ENCODE data around the gene HMX3.

Gene HMX3

DNA sequence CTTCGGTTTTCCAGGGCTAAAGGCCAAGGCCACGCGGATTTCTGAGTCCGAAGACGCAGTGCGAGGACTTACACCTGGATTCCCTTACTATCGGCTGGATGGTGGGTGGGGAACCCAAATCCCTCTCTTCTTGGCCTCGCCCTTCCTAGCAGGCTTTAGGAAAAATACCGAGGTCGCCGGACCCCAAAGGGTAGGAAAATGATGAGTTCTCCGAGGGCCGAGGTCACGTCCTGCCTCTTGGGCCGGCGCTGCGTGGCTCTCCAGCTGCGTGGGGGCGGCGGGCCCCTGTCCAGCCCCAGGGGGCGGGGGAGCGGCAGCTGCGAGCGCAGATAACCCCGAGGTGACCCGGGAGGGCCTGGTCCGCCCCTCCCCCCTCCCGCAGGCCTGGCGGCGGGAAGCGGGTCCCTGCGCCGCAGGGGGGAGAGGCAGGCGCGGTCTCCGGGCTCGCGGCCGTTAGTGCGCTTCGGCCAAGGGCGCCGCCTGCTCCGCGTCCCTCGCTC lies 805 bp upstream of the HMX3 start:
- no peak for DNase-seq

DNA sequence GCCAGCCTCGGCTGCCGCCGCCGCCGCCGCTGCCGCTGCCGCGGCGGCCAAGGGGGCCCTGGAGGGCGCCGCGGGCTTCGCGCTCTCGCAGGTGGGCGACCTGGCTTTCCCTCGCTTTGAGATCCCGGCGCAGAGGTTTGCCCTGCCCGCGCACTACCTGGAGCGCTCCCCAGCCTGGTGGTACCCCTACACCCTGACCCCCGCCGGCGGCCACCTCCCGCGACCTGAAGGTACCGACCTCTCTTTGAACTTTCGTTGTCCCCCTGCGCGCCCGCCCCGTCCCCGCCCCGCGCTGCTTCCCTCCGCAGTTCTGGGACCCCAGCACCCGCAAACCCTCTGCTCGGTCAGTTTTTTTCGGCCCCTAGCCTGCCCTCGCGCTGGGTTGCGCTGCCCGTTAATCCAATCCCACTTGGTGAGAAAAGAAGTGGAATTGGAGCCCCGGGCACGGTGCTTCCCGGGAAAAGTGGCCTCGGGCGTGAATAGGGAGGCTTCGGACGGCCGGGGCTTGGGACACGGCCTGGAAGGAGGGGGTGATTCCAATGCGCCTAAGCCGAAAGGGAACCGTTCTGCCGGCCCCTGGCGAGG lies 543 bp downstream of the HMX3 start:
- no peak for DNase-seq

DNA sequence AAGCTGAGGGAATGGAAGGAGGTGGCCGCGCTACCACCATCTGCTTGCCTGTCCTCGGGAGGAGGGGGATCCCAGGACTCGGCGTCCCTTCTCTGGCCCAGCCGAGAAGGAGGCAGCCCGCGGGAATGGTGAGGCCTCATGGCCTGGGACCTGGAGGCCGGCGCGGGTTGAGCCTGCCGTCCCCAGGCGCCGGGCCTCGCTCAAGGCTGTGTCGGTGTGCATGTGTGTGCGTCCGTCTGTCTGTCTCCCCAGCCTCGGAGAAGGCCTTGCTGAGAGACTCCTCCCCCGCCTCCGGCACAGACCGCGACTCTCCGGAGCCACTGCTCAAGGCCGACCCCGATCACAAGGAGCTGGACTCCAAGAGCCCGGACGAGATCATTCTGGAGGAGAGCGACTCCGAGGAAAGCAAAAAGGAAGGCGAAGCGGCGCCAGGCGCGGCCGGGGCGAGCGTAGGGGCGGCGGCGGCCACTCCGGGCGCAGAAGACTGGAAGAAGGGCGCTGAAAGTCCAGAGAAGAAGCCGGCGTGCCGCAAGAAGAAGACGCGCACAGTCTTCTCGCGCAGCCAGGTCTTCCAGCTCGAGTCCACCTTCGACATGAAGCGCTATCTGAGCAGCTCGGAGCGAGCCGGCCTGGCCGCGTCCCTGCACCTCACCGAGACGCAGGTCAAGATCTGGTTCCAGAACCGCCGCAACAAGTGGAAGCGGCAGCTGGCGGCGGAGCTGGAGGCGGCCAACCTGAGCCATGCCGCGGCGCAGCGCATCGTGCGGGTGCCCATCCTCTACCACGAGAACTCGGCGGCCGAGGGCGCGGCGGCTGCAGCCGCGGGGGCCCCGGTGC lies 1.3 kb downstream of the HMX3 start:
- DNase-seq, result no peak

DNA sequence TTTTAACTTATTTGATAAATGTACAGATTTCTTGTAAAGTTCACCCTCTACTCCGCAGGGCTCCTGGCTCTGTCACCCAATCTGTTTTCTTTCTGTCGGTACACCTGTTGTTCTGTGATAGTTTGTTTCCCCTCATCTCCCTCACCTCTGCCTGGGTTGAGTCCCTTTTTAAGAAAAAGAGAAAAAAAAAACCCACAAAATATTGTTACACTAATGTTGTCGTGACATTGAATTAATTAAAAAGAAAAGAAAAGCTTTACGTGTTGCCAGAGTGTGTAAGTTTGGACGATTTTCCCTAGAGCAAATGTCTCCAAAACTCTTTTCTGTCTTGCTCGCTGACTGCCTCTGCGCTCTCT lies 3.4 kb downstream of the HMX3 start:
- no peak for DNase-seq

DNA sequence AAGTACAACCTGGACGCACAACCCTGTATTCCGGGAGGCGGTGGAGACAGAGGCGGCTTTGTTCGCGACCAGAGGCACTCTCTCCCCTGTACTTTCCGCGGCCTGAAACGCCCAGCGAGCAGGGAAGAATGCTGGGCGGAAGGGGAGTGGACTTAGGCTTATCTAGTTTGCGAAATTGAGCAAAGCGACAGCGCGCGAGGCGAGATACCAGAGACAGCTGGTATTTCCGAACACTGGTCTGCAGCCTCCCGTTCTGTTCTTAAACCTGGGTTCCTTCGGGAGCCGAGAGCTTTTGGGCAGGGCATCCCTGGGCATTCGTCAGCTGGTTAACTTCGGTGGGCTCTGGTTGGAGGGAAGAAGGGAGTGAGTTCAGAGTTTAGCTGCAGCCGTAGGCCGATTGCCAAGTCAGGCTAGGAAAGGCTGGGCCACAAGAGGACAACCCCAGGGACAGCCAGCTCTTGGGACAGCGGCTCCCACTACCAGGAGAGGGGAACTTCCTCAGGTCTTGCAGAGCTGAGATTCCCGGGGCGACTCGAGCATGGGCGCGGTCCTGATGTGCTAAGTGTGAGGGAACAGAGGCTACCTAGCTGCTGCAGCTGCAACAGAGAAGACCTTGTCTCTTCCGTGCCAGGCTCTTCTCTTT lies 3.9 kb downstream of the HMX3 start:
- DNase-seq, result no peak

DNA sequence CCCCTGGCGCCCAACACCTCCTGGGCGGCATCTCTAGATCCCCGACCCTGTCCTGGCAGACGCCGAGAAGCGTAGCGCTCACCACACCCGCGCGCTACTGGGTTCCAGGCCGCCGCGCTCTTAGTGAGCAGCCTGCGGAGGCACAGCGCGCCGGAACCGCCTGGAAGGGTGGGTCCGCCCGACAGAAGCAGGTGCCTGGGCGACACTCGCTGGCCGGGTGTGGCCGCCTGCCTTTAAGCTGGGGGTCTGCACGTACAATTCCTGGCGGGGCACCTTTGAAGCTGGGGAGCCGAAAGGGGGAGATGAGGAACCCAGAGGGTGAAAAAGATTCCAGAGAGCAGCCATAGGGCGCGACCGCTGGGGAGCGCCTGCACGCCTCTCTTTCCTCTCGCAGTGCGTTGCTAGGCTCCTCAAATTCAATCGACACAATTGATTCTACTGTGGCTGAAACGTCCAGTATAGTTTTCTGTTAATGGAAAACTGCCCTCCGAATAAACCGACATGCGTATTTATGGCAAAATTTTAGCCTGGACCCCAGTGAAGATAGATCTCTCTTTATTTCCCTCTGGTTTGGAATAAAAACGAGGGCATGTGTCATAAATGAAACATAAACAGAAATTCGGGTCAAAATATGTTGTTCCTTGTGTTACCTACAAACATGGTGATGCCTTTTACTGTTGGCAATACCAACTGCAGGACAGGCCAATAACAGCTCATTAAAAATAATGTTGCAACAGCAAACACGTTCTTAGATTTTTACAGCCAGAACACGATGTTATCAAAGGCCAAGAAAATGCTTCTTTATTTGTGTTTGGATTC lies 4.6 kb downstream of the HMX3 start:
- DNase-seq, result no peak

DNA sequence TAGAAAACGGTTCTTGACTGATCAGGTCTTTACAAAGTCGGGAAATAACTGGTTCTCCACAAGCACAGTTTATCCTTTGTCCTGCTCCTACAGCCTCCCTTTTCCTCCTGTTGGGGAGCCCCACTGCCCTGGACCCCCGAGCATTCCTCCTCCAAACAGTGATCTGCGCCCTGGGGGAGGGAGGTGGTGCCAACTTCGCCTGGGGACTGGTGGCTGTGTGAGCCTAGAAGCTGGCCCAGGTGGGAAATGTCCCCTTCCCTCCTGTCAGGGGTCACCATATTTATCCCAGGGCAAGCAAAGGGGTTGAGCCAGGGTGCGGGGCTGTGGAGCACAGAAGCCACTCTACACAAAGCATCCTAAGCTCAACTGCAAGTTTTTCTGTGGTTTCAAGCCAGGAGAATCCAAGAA lies 5.2 kb downstream of the HMX3 start:
- DNase-seq, result no peak

DNA sequence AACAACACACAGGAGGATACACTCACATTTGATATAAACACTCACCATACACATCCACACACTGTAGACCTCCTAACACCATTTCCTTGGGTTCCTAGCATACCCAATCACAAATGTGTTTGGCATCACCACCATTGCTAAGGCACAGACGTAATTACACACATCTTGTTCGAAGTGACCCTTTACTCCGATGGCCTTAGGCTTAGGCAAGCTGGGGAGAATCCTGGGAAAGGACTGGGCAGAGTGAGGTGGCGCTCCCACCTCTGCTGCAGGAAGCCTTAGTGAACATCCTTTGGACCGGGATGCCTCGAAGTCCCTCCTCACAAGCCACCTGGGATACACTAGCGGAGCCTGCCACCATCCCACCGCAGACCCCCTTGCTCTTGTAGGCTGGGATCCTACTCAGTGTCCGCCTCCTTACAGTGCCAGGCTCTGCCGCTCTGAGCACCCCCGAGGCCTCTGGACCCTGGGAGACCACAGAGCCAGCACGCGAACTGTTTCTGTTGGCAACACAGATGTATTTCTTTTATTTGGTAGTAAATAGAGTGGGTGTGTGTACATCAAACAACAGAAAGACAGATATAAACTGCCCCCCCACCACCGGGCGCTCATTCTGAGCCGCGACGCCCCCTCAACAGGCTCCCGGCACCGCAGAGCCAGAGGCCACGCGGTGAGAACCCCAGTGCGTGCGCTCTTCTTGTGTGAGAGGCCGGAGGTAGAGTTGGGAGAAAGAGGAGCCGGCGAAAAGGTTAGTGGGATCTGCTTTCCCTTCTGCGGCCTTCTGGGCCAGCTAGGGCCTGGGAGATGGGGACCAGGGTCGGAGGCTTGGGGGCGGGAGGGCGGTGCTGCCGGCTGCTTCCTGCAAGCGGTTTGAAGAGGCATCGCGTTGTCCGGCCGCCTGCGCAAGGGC lies 6.3 kb downstream of the HMX3 start:
- no peak for DNase-seq

DNA sequence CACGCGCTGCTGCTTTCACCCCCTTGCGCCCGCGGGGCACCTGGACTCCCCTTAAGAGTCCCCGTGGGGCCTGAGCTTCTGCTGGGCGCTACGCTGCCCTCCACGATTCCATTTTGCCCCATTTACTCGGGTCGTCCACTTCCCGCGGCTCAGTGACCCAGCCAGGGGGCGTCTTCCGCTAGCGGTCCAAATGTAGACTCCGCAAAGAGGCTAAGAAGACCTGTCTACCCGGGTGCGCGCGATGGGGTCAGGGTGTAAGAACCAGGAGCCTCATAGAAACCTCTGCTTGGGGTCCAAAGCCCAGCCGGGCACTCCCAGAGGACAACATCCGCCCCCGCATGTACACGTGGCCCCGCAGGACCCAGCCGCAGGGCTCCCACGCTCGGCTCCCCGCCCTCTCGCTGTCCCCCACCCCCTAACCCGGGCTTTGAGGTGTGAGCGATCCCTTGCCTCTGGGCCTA lies 7.0 kb downstream of the HMX3 start:
- DNase-seq, result no peak

DNA sequence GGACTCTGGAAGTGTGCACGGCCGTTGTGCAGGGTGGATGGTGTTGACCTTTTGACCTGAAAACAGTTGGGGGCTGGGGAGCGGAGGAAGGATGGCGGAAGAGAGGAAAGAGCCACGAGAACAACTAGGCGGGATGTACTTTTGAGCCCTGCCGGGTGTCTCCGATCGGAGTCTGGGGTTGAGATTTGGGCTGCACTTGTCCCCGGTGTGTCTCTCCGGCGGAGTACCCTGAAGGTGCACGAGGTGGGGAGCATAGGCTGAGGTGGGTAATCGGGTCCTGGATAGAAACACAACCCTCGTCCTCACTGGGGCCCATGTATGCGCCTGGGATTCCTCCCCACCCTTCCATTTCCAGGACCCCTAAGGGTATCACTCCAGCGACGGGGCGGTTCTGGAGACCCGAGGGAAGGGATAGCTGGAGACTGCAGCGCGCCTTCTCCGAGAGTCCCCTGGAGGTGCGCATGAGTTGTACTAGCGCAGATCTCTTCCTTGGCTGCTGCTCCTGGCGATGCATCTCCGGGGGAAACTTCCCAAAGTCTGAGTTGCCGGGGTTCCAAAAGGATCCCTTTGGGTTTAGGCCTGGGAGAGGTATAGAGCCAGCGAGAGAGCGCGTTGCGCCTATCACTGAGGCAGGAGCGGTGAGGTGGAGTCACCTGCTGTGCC lies 7.5 kb downstream of the HMX3 start:
- no peak for DNase-seq

DNA sequence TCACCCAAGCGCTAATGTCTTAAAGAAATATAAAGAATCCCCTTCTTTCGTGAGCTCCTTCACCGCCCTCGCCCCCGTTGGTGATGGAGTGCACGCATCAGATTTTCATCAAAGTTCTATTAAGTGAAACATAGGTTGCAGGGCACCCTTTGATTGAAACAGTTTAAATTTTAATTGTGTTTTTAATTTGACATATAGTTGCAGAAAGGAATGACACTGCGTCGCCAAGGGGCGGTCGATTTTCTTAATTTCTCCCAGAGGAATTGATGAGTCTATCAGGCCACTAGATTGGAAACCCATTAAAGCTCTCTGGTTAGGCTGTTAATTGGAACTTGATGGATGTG lies 8.0 kb downstream of the HMX3 start:
- DNase-seq, result no peak

DNA sequence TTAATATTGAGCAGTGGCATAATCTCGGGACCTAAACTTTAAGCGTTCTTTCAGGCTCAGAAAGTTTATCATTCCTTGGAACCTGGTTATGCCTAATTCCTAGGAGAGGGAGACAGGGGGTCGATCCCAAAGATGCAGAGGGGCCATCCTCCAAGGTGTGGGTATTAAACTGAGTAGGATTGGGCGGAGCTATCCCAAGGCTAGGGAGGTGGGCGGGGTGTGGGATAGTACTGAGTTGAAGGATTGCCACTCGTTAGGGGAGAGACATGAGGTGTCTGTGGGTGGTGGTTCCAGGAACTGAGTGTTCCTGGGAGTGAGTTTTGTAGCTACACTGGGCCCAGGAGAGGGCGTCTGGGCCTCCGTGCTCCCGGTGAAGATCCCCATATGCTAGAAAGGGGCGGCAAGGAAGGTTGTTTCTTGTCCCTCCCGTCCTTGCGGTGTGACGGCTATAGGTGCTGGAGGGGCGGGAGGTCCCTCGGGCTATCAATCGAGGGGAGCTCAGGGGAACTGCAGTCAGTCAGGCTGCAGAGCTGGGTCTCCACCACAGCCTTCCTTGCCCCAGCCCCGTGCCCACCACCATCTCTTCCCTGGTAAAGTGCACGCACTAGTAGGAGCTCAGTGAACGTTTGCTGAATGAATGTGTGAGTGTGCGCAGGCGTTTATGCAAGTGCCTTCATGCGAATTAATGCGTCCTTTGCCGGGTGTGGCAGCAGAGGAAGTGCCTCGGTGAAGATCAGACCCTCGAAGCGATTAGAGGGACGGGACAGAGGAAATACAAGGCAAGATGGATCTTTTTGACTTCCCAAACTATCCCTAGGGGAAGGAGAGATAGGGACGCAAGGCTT lies 9.1 kb downstream of the HMX3 start:
- no peak for DNase-seq

DNA sequence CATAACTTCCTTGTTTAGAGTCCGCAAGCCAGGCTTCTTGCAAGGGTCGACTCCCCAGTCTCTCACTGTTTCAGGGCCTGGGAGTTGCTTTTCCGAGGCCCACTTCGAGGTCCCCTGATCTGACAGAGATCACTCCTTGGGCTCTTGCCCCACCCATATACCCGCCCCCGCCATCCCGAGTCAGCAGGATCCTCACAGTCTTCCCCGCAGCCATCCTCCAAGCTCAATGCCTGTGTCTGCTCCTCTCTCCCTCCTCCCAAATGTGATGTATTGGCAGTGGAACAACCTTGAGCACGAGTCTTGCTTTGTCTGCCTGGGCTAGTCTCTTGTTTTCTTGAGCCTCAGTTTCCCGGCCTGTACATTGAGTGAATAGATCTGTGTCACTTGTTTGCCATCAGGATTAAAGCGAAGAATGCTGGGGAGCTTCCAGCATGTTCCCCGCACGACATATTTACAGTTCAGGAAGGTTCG lies 9.8 kb downstream of the HMX3 start:
- no peak for DNase-seq

DNA sequence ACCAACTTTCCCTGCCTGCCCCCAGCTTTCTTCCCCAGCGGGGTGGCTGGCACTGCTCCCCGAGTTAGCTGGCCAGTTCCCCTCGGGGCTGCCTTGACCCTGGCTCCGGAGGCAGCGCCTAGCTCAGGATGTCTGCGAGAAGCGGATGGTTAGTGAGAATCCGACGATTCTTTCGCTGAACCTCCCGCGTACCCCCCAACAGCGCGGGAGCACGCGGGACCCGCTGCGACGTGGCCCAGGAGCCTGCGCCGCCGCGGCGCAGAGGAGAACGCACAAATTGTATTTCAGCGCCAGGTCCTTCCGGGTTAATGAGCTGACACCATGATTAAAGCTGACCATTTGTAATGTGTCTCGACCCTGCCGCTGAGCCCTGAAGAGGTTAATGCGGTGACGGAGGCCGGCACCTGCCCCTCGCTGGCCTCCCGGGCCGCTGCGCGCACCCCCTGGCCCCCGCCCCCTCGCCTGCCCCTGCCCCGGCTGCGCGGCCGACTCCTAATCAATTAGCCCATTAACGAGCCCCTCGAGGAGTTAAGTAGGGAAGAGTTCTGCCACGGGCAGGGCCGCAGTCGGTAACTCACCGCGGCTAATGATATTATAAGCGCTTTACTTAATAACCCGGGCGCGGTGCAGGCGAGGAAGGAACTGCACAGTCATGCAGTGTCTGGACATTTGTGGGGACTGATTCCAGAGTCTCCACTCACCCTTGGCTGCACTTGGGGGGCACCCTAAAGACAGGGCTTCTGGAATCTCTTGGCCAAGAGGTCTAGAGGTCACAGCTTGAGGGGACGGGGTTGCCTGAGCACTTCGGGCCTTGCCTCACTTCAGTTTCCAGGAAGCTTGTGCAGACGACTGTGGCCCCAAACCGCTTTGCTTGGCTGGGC lies 10.5 kb downstream of the HMX3 start:
- DNase-seq, result no peak

DNA sequence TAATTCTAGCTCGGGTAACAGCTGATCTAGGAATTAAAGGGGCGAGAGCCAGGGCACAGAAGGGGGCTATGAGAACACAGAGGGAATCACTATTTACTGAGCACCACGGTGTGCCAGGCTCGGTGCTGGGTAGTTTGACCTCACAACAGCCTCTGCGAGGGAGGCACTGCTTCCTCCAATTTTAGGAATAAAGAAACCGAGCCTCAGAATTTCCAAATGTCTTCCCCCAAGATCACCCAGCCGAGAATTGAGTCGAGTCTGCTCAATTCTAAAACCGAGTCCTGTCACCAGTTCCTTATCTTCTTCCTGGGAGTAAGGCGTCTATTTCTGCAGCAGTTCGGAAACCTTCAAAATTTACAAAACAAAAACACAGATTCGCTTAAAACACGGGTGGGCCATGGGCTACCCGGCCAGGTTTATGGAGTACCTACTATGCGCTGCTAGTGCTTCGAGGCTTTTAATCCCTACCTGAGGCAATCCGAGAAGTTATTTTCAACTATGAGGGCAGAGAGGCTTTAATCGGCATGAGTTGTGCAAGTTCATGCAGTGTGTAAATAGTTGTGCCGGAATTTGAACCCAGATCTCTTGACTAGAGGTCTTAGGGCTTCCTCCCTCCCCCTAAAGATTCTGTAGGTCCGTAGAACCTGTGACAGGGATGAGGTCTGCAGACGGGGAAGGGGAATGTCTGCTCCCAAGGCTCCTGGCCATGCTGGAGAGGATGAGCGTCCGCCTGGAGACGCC lies 11.3 kb downstream of the HMX3 start:
- DNase-seq, result no peak

DNA sequence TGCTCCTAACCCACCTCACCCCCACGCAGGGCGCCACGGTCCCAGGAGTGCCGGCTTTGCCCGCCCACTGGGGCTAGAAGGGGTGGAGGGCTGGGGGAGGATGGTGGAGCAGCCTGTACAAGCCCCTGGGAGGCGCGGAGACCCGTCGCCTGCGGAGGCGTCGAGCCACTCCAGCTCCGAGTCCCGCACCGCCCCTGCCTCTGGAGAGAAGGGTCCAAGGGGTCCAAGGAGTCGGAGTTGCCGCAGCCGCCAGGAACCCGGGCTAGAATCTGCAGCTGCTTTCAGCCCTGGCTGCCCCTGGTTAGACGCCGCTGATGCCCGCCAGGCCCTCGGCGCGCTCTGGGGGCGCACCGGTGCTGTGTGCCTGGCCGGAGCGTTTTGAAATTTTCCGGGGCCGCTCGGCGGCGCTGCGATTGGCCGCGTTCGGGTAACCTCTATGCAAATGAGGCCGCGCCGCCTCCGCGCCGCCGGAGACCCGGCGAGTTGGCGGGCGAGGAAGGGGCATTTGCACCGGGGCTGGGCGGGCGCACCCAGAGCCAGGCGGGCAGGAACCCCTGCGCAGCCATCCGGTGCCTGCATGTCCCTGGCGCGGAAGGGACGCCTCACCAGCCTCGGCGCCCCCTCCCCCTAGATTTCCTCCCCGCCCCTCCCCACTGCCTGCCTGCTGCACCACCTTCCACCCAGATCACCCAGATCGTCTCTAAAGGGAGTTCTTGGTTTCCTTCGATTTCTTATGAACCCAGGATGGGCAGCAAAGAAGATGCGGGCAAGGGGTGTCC lies 12.1 kb downstream of the HMX3 start, which contains the start of gene HMX2:
Gene HMX2 (plus strand): TSS at position 502 of the 779 bp plus-strand sequence. CDS start 243 bp downstream, at position 745.
- DNase-seq, result no peak

DNA sequence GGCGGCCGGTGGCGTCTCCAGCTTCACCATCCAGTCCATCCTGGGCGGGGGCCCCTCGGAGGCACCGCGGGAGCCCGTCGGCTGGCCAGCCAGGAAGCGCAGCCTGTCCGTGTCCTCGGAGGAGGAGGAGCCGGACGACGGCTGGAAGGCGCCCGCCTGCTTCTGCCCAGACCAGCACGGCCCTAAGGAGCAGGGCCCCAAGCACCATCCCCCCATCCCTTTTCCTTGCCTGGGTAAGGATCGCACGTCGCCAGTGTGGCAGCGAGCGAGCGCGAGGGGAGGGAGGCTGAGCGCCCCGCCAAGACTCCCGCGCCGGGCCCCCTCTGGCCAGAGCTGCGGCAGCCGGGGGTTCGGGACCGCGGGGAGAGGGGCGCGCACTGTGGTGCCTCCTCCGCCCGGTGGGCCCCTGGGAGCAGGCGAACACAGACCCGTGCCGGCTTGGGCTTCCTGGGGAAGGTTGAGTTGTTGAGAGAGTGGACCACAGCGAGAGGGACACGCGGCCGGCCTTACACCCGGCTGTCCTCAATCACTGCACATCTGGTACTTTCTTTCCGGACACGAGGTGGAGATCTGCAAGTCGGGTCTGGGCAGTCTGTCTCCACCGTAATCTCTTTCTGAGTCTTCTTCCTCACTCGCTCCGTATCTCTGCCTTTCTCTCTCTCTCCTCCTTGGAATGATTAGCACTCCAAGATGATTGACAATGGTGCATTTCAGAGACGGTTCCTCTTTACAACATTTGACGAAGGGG lies 12.8 kb downstream of the HMX3 start:
- DNase-seq, result no peak
